ENCODE data around the gene EVL.

Gene EVL

DNA sequence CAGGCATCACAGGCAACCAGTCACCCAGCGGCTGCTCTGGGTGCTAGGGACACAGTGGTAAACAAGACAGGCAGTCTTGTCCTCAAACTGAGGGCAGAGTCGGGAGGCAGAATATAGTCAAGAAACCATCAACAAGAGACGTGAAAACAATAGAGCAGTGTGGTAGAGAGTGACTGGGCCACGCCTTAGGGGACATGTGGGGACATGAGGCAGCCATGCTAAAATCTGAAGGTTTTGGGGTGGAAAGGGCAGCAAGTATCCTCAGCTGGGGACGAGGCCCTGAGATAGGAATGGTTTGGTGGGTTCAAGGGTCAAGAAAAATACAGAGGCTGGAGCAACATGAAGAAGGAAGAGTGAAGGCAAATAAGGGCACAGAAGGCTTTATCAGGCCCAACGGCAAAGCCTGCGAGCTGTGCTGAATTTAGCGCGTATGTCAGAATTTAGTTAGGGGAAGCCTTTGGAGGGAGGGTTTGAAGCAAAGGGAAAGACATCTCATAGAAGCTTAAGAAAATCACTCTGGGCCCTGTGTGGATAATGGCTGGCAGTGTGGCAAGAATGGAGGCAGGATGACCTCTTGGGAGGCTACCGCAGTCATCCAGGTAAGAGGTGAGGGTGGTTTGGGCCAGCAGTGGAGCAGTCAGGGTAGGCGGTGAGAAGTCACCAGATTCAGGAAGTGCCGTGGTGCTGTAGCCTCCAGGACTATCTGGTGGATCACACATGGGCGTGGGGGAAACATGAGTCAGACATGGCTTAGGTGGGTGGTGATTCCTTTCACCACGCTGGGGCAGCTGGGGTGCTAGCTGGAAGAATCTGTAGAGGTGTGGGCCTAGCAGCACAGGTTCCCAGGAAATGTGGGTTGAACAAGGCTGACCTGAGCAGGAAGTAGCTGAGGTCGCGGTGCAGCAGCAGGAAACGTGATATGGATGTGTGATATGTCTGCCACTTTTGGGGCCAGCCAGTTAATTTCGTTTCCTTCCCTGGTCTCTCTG lies 3.0 kb downstream of the EVL start:
- peak; percentile 88 to 92 (median 90) for DNase-seq

DNA sequence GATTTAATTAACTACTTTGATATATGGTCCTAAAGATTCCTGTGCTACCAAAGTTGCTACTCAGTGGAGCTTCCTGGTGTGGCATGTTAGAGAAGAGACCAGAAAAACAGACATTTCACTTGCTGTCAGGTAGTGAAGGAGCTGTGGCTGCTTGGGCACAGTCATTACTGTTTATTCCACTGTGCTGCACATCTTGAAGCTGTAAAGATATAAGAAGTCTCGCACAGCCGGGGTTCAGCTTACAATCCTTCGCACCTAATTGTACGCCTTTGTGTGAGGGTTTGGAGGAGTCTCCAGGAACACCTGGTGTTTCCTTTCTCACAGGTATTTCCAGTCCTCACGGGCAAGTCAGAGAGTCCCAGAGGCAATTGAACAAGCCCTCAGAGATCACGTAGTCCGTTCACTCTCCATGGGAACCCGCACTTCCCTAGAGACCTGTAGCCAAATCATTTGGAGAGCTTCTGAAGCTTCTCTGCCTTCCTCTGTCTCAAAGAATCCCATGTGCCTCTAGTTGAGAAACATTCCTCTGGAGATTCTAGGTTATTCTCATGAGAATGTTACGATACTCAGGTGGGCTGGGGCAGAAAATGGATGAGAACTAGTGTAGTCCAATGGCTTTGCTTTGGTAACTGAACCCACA lies 4.1 kb downstream of the EVL start:
- no peak for DNase-seq

DNA sequence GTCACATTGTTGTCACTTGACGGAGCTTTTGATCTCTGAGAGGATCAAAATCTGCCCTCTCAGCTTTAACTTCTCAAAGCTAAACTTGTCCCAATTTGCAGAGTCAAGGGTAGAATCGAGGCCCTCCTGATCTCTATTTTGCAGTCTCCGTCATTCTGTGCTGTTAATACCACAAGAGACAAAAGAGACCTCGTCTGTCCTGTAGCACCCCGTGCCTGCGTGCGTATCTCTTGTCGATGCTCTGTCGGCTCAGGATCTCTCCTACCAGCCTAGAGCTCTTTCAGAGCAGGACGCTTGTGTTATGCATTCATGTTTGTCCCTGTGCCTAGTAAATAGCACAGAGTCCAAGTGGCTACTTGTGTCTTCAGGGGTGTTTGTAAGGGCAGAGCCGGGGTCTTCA lies 5.1 kb downstream of the EVL start:
- DNase-seq, result no peak

DNA sequence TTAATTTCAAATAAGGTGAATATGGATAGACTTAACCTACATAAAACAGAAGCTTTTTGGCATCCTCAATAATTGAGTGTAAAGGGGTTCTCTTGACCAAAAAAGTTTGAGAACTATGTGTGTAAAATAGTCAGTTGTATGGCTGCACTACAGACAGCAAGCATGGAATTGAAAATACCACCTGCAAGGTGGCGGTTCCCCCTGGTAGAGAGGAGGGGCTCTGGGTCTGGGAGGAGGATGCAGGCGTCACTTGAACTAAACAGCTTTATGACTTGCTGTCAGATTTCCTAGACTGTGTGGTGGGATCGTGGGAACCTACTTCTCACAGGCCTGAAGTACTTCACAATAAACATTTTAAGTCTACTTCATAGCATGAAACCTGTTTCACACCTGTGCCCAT lies 6.3 kb downstream of the EVL start:
- no peak for DNase-seq

DNA sequence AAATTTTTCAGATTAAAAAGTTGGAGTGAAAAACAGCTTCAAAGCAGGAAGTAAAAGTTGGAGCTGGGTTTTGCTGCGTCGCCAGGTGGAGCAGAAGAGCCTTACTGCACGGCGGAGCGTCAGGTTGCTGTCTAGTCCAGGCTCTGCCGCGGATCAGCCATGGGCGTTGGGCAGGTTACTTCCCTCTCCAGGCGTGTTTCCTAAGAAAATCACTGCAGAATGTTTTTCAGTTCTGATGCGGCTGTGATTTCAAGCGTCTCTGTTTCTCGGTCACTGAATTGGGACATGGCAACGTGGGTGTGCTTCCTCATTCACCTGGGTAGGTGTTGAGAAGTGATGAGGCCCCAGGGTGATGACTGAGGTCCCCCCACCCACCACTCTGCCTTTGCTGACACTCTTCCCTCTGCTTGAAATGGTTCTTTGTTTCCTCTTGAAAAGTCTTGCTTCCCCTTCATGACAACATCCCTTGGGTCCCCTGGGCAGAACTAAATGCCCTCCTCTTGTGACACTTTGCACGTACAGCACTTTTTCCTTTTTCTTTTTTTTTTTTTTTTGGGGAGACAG lies 7.6 kb downstream of the EVL start:
- DNase-seq, result peak; percentile 91 to 95 (median 92)

DNA sequence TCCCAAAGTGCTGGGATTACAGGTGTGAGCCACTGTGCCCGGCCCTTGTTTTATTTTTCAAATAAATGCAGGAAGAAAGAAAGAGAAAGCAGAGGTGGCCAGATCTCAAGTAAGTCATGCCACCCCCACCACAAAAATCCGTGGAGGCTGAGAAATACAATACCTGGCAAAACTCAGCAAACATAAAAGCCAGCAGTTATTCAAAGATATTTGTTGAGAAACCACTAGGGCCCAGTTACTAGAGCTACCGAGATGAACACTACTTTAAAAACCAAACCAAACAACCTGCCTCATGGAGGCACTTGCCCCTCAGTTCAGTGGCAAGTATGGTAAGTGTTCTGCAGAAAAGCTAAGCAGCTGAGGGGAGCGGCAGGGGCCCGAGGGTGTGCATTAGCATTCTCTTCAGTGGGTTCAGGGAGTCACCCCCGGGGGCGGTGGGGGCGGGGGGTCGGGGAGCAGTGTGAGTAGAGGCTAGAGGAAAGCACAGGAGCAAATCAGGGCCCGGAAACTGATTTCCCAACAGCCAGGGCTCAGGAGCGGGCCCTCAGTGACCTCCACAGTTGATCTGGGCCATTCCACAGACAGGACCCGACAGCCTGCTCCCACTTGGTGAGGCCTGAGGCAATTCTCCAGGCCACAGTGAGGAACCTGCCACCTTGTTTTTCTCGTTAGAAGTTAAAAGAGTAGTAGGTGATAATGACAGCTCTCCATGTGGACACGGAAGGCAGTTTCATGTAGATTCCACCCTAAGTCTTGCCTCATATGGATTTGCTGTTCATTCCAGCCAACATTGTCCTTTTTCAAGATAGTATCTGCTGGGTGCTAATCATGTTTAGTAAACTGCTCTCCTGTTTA lies 8.6 kb downstream of the EVL start:
- DNase-seq, result peak; percentile 49 to 54 (median 51)

DNA sequence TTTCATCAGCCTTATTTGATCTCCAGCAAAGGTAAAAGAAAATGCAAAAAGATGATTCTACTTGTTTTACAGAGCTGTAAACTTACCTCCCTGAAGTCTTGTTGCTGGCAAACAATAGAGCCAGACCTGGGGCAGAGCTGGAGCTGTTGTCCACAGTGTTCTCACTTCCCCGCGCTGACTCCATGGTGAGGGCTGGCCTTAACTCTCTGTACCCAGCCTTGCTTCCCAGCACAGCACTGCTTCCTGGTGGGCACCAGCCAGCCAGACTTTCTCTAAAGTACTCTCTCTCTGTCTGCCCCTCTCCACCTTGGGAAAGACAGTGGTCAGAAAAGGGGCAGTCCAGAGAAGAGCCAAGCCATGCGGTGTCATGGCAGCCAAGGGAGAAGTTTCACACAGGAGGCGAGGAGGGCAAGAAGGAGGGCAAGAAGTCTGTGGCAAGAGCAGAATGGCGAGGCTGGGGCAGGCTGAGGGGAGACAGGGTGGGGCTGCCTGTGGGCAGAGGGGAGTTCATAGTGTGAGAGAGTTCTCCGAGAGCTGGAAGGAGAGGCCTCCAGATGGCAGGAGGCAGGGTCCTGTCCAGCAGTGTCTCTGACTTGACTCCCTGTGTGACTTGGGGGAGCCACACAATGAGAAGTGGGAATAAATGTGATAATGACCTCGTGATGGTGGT lies 9.3 kb downstream of the EVL start:
- no peak for DNase-seq

DNA sequence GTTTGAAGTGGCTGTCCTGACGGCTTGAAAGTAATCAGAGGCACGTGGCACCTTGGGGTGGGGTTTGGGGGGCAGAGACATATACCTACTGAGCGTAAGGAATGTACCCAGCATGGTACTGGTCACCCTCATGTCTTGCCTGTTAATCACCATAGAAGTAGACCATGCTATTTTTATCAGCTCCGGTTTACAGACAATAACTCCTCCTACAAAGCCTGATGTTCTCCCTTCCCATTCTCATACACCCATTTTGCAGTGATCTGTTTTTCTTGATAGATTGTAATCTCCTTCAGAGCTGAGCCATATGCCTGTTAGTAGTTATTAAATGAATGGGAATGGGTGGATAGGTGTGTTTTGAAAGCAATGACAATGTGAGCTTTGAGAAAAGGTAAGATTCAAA lies 10.5 kb downstream of the EVL start:
- no peak for DNase-seq

DNA sequence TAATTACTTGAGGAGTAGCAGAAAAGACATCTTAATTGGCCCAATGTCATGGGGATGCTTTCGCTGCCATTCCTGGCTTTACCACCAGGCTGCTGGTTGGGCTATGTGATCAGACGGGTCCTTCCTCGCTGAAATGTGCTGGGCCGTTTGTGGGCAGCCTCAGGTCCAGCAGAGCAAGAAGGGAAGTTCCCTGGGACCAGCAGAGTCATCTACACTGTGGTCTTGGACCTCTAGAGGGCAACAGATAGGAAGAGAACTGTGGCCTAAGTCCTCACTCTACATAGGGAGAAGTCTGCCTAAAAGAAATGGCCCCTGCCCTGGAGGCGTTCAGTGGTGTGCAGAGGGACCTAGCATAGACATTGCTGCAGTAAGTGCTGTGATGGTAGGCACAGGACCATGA lies 10.9 kb downstream of the EVL start:
- peak; percentile 94 to 97 (median 96) for DNase-seq

DNA sequence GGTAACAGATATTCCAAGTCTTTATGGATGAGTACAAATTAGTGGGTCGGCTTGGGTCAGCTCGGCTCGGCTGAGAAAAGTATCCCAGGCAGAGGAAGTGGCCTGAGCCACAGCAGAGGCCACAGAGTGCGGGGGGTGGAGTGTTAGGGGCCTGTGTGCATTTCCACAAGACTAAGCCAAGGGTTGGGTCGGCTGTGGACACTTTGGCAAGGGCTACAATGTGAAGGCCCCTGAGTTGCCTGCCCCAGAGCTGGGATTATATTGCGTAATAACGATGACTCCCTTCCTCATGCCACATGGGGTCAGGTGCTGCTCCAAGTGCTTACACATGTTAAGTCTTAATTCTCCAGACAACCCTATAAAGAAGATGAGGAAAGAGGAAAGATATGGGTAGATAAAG lies 11.4 kb downstream of the EVL start:
- peak; percentile 70 to 74 (median 73) for DNase-seq

DNA sequence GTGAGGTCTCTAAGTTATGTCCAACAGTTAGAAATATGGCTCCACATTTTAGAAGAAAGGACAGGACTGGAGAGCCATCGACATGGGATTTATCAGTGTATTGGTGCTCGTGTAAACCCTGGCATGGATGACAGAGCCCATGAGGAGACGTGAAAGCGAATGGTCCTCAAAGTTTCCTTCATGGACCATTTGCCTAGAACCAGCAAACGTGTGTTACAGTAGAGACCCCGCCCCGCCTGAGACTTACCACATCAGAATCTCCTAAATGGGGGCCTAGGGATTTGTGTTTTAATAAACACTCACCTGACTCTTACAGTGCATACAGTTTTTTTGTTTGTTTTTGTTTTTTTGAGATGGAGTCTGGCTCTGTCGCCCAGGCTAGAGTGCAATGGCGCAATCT lies 12.2 kb downstream of the EVL start:
- DNase-seq, result no peak

DNA sequence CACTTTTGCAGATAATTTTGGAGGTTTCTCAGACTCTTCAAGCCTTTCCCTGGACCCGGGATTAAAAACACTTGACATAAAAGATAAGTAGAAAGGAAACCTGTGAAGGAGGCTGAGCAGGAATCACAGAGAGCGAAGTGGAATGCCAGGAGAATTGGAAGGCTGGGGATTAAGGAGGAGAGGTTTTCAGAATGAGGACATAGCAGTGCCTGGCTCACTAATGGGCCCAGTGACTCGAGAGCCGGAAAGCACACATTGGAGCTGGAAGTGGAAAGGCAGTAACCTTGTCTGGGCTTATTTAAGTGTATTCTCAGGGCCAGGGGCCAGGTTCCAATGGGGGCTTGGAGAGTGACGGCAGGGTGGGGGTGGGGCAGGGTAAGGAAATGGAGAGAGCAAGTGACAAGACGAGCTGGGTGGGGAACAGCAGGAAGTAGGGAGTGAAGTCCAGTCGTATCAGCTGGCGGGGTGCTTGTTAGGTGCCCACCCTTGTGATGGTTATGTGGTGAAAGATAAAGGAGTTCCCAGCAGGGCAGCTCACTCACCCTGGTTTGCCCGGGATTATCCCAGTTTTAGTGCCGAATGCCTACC lies 13.1 kb downstream of the EVL start:
- DNase-seq, result no peak

DNA sequence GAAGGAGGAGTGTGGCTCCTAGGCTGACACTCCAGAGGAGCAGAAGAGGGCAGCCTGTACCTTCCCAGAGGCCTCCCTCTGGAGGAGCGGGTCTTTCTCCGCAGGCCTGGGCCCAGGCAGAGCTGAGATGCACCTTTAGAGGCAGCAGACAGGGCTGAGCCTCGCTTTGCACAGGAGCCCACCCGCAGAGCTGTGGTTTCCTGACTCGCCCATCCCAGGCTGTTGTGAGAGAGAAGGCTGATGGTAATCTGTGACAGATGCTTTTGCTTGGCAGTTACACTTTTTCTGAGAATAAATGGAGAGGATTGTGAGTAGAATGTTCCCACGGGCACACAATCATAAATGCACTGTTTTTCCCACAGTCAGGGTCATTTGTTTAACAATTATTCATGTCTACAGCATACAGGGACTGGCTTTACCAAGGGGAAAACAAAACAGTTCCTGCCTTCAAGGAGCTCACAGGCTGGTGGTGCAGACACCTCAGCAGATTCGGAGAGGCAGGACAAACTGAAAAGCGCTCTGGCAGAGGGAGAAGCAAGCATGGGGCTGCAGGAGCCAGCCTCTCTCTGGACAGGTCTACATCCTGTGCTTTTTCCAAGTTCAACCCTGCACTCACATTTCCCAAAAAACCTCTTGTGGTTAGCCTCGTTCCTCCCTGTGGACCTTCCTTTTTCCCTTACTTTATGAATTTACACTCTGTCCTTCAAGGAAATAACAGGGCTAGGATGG lies 13.9 kb downstream of the EVL start:
- DNase-seq, result no peak

DNA sequence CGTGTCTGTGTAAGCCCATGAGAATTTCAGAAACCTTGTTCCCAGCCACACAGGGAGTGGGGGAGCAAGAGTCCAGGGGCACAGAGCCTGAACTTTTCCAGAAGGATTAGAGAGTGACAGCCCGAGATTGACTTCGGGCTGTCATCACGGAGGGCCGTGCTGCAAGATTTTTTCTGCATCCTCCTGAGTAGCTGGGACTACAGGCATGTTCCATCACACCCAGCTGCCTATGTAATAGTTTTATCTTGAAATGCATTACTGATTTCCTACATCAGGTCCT lies 14.4 kb downstream of the EVL start:
- no peak for DNase-seq

DNA sequence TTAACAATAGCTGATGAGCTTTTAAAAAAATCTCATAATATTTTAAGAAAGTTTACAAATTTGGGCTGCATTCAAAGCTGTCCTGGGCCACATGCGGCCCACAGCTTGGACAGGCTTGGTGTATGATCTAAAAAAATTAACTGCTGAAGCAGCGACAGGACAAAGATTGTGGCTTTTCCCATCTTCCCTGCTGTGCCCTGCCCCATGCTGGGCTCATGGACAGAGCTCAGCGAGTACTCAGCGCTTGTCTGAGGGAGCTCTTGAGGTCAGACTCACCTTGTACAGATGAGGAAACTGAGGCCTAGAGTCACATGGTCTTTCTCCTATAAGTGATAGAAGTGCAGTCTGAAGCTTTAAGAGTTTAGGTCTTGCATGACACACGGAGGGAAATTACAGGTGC lies 15.0 kb downstream of the EVL start:
- DNase-seq, result no peak

DNA sequence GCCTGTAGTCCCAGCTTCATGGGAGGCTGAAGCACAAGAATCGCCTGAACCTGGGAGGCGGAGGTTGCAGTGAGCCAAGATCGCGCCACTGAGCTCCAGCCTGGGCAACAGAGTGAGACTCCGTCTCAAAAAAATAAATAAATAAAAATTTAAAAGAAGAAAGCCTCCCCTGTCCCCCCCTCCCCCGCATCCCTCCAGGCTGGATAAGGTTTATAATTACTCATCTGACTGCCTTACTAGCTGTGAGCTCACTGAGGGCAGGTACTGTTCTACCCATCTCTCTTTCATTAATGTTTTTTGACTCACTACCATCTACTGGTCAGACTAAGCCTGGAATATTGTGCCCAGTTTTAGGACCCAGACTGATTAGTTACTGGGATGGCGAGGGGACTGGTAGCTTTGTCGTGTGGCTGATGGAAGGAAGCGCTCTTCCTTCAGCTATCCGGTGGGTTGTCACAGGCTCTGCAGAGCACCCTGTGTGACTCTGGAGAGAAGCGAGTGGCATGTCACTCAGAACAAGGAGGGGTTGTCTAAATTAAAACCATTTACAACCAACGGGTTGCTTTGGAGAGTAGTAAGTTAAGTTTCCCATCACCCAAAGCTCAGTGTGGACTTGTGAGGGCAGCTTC lies 16.9 kb downstream of the EVL start:
- no peak for DNase-seq

DNA sequence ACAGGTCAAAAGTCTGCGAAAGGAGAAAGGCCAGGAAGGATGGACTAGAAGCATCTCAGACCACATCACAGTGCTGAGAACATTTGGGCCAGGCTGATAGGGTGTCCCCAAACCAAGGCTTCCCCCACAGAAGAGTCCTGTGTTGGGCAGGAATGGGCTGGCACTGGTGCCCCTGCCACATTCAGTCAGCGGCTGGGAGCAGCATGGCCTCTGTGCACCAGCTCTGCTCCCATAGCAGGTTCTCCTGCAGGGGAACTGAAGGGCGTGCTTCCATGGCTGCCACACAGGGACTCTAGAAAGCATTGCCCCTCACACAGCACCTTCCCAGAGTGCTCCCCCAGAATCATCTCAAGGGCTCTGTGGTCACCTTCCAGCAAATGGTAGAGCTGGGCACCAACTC lies 17.5 kb downstream of the EVL start:
- DNase-seq, result no peak

DNA sequence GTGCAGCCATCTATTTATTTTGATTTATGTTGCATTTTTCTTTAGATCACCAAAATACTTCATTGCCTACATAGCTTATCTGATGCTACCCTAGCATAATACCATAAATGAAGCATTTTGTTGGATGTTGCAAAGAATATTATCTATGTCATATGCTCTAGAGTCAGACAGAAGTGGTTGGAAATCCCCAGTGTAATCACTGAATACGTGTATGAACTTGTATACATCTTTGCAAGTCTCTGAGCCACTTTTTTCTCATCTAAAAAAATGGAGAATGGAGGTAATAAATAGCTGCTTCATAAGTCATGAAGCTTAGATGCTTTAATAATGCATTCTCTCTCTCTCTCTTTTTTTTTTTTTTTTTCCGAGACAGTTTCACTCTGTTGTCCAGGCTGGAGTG lies 18.5 kb downstream of the EVL start:
- DNase-seq, result peak in 2 of 3 donors; percentile 35 to 43

DNA sequence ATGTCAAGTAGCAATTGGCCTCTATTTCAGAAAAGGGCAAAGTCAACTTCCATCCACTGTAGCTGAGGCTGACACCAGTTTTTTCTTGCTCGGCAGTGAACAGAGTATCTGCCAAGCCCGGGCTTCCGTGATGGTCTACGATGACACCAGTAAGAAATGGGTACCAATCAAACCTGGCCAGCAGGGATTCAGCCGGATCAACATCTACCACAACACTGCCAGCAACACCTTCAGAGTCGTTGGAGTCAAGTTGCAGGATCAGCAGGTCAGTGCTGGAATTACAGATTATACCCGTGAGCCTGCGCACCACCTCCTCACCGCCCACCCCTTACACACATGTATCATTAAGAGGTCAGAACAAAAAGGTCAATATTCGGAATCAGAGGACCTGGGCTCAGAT lies 19.4 kb downstream of the EVL start:
- DNase-seq, result no peak

DNA sequence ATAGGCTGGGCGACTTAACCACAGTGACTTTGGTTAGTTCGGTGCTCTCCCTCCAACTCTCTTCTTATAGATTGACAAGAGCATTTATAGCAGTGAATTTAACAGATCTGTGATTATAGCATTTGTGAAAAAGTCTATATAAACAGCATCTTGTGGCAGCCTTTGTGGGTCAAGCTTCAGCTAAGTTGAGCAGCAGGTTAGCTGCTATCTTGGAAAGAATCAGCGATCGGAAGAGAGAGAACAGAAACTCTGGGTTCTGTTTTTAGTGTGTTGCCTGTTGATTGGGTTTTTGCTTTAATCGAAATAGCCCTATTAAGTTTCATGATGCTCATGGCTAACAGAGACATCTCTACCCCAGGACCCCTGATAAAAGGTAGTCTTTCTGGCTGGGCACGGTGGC lies 20.2 kb downstream of the EVL start:
- no peak for DNase-seq

DNA sequence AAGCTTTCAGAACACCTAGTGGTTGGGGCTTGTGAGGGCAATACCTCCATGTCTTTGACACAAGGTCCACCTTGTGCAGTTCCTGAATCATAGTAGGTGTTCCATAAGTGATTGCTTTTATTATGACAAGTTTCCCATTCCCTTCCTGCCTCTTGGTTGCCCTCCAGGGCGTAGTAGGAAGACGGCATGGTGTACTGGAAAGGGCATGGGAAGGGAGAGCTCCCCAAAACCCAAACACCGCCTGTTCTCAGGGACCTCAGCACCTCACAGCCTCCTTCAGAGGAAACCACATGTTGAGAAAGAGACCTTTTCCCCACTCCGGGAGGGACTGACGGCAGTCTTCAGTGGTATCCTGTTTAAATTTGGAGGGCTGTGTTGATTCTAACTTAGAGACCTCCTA lies 21.1 kb downstream of the EVL start:
- peak in 1 of 3 donors; percentile 16 for DNase-seq

Data from suppressor macrophage treated with lipopolysaccharide for 1 hour (primary cell).